ENCODE measurements around the gene GK.

GK gene

GRCh38 chrX:30690330-30690729, 37.1 kb downstream of the GK start:
- ChIA-PET CTCF (no interaction called here), POLR2A (no interaction called here)
- no peak for TF ChIP-seq CTCF (IDR thresholded peaks at IDR 0.05; ENCODE audit: control extremely low read depth, extremely low read depth, low read depth, missing control alignments)

DNA sequence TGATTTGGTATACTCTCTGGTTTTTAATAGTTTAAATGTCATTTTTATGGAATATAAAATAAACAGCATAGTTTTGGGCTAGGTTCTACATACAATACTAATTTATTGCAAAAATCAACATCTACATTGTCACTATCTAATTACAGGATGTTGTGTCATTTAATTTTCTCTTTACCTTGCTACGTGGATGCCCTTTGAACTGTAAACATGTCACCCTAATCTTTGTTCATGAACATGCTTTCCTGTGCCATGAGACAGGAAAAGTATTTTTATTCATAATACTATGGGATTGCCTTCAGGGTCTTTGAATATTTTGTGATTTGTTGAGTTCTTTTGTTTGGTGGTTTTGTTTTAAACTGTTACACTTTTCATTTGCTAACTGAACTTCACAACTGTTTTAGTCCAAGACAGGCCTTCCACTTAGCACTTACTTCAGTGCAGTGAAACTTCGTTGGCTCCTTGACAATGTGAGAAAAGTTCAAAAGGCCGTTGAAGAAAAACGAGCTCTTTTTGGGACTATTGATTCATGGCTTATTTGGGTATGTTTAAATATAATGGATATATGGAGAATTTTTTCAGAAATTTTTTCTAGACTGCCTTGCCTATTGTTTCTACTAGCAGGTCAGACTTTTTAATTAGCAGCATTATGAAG, 40.9 kb downstream of the GK start:
- no peak for DNase-seq (ENCODE audit: extremely low spot score)
- ChIA-PET CTCF (no interaction called here), POLR2A (interaction anchor here (0.7 kb wide), 1 partner anchor 428 kb away, joined by 3 read pairs; no protein-coding TSS in a partner anchor)
- no peak for TF ChIP-seq CTCF (IDR thresholded peaks at IDR 0.05; ENCODE audit: control extremely low read depth, extremely low read depth, low read depth, missing control alignments)

More at GRCh38 chrX:30690330-30690729, 37.1 kb downstream of the GK start:
- no peak for DNase-seq (ENCODE audit: extremely low spot score)

GRCh38 chrX:30702736-30703135, 49.5 kb downstream of the GK start:
- CTCF ChIA-PET, result no interaction called here
- no peak for DNase-seq (ENCODE audit: extremely low spot score)
- no peak for TF ChIP-seq CTCF (IDR thresholded peaks at IDR 0.05; ENCODE audit: control extremely low read depth, extremely low read depth, low read depth, missing control alignments)
- POLR2A ChIA-PET, result no interaction called here

DNA sequence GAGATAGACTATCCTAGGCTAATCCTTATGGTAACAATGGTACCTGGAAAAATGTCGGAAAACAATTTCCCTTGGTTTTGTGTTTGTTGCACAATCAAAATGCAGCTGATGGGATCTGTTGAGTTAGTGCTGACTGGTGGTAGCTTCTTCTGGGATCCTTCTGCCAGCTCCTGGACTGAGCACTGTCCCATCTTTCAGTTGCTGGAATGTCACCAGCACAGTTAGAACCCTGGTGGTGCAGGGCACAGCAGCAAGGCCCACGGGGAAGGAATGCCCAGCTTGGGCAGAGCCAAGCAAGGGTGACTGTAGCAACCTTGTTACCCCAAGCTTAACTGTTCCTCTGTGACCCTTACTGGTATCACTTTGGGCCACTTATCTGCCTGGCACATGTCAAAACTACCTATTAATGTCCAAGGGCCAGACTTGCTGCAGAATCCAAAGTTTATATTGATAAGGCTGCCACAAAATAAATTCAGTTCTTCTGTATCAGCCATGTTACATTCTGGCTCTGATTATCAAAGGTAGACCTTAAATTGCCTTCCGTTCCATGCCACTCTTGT, 53.1 kb downstream of the GK start:
- no peak for DNase-seq (ENCODE audit: extremely low spot score)
- ChIA-PET POLR2A (no interaction called here), CTCF (interaction anchor here (1.5 kb wide), 1 partner anchor 9 kb away, joined by 6 read pairs; no protein-coding TSS in a partner anchor)
- no peak for TF ChIP-seq CTCF (IDR thresholded peaks at IDR 0.05; ENCODE audit: control extremely low read depth, extremely low read depth, low read depth, missing control alignments)

DNA sequence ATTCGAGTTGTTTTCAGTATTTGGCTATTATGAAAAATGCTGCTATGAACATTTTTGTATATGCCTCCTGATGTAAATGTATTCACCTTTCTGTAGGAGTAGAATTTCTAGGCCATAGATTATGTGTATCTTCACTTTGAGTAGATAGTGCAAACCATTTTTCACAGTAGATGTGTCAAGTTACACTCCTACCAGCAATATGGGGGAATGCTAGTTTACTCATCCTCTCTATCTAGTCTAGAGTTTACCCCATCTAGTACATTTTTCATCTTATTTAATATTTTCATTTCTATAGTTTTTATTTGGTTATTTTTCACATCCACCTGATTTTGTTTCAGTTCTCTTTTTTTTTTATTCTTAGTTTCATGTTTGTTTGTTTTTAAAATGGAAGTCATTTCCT, 59.0 kb downstream of the GK start:
- POLR2A ChIA-PET, result no interaction called here
- DNase-seq (ENCODE audit: extremely low spot score), result no peak
- CTCF ChIA-PET, result no interaction called here
- TF ChIP-seq CTCF (IDR thresholded peaks at IDR 0.05; ENCODE audit: control extremely low read depth, extremely low read depth, low read depth, missing control alignments), result no peak

DNA sequence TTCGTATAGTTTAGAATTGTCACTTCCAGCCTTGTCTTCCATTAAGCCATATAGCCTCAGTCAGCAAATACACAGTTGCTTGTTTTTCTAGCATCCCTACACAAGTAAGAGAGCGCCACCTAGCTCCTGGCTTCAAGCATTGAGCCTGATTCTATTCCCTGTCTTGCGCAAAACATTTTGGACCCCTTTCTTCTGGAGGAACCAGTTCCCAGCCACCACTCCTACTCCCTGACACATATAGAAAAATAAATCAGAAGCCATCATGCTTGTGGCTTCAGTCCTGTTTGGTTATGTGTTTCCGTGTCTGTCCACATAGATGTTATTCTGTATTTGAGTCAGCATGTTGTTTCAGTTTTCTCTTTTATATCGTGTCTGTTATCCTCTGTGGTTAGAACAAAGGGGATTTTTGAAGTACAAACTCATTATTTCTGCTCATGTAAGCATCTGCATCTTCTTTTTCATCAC, 59.9 kb downstream of the GK start:
- ChIA-PET POLR2A (no interaction called here), CTCF (interaction anchor here (1.5 kb wide), 1 partner anchor 55 kb away, joined by 4 read pairs; no protein-coding TSS in a partner anchor)
- no peak for TF ChIP-seq CTCF (IDR thresholded peaks at IDR 0.05; ENCODE audit: control extremely low read depth, extremely low read depth, low read depth, missing control alignments)
- peak; percentile 72 for DNase-seq (ENCODE audit: extremely low spot score)
